DMS79 (cell line): ENCODE measurements around the gene PSPN.

Source experiments
- DNase-seq: peaks from one replicate; lab custom pipeline; 2025; lab: John Stamatoyannopoulos, UW

PSPN gene

GRCh38 chr19:6325614-6326013 is 50.1 kb downstream of the PSPN start:
- DNase-seq = no peak
